M059J (cell line): Measurements from ENCODE around the gene EIF4E1B. TPM values are rescaled to one million over a fixed set of nuclear protein-coding genes. Genes with fewer than 3 reads are reported as not detected.

Experiments
- DNase-seq: peaks from one replicate; pipeline ENCODE4 v3.0.0-alpha.2; 2012; ENCODE audit warnings: low read depth
- total RNA-seq: library from RNA; depleted of rRNA; stranded (reverse); fragments of >200 nt; shearing (Covaris generic); gene quantifications from 2 replicates; pipeline ENCODE4 v1.2.3, GENCODE V29; 2014

Gene EIF4E1B
- total RNA-seq, 1 experiment from 2014 or later = not detected

- peak; percentile 98 for DNase-seq
Measured at GRCh38 chr5:176647030-176647842, 16.8 kb downstream of the EIF4E1B start, which contains the start of gene TSPAN17. Gene TSPAN17, plus strand, starts transcription at chr5:176647484. Its CDS starts 132 bp downstream, at chr5:176647616.

DNA sequence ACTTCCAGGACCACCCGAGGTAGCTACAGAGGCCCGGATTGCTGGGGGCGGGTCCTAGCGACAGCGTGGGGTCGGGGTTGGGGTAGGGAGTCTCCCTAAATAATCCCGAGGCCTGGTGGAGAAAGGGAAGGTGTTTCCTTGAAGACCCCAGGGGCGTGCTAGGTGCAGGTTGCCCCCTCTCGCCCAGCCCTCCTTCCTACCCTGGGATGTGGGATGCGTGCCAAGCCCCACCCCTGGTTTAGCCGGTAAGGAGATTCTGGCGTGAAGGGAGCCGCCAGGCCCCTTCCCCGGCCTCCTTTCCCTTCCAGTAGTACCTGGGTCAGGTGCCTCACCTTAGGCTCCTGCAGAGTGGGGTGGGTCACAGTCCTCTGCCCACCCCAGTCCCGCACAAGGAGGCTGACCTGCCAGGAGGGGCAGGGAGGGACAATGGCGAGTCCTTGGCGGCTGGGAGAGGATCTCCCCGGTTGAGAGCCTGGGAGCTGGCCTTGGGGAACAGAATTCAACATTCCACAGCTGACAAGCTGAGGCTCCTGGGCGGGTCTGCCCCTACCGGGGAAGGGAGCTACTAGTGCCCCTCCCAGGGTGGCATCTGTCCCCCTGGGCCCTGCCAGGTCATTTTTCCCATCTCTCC is 17.5 kb downstream of the EIF4E1B start:
- DNase-seq = peak; percentile 24

- no peak for DNase-seq
Measured at GRCh38 chr5:176648474-176649194, 18.2 kb downstream of the EIF4E1B start.

DNA sequence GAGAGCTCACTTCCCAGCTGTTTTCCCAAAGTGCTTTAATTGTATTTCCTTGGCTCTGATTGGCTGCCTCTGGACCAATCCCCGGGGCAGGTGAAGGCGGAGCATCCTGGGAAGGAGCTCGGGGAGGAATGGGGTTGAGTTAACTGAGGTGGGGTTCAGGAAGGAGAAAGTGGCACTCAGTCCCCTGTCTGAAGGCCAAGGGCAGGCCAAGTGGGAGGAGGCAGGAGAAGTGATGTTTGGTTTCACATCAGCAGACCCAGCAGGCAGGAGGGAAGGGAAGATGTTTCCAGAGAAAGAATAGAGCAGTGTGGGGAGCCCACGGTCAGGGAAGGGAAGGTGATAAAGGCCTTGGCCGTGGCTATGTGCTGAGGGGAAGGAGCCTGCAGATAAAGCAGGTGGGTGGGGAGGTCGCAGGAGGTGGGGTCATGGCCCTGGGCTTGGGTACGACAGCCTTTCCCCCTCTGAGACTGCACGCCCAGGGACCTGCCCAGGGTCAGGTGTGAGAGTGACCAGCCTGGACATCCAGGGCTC is 19.9 kb downstream of the EIF4E1B start:
- no peak for DNase-seq

- no peak for DNase-seq
Measured at GRCh38 chr5:176651472-176651980, 21.1 kb downstream of the EIF4E1B start.

DNA sequence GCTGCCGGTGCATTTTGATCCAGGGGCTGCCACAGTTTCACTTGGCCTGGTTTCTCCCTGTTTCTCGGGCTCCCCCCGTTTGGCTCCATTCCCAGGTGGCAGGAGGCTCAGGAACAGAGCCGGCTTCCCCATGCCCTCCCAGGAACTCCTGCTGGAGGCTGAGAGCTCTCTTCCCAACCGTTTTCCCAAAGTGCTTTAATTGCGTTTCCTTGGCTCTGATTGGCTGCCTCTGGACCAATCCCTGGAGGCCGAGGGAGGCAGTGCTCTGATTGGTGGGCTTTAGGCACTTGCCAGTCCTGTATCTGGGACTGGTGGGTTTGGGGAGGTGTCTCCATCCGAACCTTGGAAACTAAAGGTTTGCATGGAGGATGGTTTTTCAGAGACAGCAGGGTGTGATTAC is 21.7 kb downstream of the EIF4E1B start:
- DNase-seq = no peak

- no peak for DNase-seq
Measured at GRCh38 chr5:176653401-176654385, 23.2 kb downstream of the EIF4E1B start.

GRCh38 chr5:176654856-176655255 is 24.4 kb downstream of the EIF4E1B start:
- DNase-seq = no peak

DNA sequence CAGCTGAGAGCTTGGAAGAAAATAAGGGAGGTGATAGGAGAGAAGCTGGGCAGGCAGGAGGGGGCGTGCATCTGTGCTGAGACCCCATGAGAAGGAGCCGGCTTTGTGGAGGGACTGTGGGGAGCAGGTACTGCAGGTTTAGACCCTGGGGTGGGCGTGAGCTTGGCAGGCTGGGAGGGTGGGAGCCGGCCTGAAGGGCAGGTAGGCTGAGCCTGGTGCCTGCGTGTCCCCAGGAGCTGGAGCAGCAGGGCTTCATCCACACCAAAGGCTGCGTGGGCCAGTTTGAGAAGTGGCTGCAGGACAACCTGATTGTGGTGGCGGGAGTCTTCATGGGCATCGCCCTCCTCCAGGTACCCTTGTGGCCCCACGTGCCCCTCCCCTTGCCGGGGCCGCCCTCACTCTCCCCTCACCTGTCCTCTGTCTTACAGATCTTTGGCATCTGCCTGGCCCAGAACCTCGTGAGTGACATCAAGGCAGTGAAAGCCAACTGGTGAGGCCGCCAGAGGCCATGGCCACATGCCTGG is 26.1 kb downstream of the EIF4E1B start:
- no peak for DNase-seq

DNA sequence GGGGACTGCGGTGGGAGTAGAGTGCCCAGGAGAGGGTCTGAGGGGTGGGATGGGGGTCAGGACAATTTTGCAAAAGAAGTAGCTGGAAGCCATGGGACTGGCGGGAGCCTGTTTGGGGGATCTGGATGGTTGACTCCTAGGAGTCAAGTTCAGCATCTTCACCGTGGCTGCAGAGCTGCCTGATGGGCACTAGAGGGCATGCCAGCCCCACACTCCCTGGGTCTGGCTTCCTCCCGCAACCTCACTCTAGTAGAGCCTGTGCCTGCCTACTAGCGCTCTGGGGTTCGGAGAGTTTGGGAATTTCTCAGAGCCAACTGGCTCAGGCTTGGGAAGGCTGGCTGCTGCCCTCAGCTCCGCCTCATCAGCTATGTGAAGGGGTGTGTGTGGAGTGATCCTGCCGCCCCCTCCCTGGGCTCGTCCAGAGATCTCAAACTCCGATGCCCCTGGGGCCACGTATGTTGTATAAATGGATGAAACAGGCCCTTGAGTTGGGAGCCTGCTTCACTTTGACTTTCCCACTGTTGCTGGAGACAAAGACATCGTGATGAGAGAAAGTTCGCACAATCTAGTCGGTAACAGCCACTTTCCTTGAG is 27.6 kb downstream of the EIF4E1B start:
- peak; percentile 61 for DNase-seq

DNA sequence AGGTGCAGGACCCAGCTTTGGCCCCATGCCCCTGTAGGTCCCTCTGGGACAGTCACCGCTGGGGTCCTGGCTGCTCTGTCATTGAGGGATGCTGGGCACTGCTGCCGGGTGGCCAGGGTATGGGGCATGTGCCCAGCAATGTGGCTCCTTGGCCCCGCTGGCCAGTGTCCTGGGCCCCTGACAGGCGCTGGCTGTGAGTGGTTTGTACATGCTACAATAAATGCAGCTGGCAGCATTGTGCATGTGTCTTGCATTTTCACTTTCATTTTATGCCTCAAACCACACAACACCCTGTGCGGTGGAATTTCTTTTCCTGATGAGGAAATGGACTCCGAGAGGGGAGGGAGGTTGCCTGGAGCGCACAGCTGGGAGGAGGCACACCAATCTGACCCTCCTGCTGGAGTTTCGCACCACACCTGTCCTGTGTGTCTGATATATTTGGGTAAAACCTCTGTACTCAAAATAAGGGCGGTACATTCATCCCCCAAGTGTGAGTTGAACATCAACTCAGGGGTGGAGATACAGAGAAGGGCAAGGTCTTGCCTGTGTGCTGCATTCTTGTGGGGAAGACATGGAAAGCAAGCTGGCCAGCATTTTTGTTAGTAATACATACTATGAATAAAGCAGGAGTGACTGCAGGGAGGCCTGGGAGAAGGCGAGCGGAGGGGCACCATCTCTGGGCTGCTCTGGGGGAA is 28.5 kb downstream of the EIF4E1B start:
- peak; percentile 46 for DNase-seq

GRCh38 chr5:176659512-176659839 is 29.0 kb downstream of the EIF4E1B start:
- no peak for DNase-seq

- DNase-seq = no peak
Measured at GRCh38 chr5:176659860-176660461, 29.5 kb downstream of the EIF4E1B start.

- no peak for DNase-seq
Measured at GRCh38 chr5:176660530-176660859, 30.0 kb downstream of the EIF4E1B start.

GRCh38 chr5:176660860-176661641 is 30.6 kb downstream of the EIF4E1B start:
- DNase-seq = peak; percentile 63

DNA sequence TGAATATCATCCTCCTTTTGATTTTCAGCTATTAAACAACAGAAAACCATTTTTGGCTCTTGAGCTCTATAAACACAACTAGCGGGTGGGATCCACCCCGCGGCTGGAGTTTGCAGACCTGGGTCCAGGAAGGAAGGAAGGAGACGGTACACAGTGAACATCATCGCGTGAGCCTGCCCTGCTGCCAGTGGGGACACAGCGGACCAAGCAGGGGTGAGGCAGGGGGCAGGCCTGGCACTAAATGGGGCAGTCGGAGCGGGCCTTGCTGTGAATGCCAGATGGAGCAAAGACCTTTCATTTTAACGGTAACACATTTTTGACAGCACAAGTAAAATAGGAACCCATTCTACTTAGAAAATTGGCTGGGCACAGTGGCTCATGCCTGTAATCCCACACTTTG is 31.2 kb downstream of the EIF4E1B start:
- no peak for DNase-seq

DNA sequence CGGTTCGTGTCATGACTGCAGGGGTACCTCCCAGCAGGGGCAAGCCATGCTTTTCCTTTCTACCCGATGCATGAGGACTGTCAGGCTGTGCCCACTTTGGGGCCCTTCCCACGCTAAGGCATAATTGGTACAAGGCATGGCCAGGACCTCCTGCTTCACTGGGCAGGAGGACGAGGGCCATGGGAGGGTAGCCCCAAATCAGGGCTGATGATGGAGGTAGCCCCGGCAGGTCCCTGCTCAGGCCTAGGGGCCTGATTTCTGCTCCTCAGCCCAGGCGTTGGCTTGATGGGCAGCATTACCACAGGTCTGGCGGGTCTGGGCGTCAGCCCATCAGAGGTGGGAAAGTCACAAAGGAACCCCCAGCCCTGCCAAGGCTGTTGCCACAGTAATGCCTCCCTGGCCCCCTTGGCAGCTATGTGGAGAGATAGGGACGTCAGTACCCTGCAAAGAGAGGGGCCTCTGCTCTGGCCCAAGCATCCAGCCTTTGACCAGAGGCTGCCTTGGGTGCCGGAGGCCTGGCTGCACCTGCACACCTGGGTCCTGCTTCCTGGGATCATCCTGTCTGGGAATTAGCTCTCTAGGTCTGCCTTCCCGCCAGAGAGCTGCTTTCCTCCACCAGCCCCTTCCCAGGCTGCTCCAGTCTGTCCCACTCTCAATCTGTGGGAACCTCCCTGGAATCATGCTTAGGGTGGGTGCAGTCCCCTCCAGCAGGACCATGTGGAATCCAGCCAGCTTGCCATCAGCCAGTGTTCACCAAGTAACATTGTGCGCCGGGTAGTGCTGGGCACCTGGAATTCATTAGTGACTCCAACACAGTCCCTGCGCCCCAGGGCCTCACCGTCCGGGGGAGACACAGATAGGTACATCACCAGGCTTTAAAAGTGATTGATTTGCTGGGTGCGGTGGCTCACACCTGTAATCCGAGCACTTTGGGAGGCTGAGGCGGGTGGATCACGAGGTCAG is 32.2 kb downstream of the EIF4E1B start:
- no peak for DNase-seq
